HG03378 (cell line): ENCODE data around the gene SLC8A2.
"Not testable (repeated sequence)": the region's sequence is repeated elsewhere in the genome, so short reads cannot be mapped to it uniquely, and the experiment has no call there.

ENCODE experiments used
- ATAC-seq: cut with Tn5 transposase; IDR thresholded peaks from one replicate; pipeline ENCODE4 v1.9.1; 2021; ENCODE audit warnings: mild to moderate bottlenecking, moderate library complexity; ENCODE audit not compliant: unreplicated experiment

Gene SLC8A2

DNA sequence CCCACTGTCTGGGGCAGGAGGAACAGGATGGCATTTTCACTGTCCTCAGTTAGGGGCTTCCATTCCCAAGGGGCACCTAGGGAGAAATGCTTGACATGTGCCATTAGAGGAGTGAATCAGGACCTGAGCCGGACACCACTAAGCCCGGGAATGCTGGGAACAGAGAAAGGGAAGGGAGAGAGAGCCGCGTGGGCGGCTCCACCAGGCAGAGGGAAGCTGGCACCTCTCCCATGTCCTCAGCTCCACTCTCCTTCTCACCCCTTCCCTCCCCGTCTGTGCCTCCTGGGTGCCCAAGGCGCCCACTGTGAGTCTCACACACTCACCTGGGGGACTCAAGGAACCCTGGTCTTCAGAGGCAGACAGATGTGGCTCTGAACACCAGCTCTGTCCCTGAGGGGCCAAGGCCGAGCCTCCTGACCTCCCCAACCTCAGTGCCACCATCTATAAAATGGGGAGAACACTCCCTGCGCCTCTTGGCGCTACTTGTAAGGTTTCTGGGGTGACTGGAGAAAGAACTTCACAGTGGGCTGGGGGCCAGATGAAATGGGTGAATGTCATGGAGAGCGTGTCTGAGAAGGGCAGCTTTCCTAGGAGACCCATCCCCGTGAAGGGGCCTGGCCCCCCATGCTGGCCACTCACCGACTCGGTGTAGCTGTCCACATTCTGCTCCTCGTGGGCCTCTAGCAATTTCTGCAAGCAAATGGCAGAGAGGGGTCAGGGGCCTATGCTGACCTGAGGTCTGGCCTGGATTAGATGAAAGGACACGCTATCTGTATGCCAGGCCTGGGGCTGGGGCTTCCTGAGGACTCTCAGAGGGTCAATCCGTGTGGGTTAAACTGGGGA lies 17.6 kb upstream of the SLC8A2 start:
- no peak for ATAC-seq

DNA sequence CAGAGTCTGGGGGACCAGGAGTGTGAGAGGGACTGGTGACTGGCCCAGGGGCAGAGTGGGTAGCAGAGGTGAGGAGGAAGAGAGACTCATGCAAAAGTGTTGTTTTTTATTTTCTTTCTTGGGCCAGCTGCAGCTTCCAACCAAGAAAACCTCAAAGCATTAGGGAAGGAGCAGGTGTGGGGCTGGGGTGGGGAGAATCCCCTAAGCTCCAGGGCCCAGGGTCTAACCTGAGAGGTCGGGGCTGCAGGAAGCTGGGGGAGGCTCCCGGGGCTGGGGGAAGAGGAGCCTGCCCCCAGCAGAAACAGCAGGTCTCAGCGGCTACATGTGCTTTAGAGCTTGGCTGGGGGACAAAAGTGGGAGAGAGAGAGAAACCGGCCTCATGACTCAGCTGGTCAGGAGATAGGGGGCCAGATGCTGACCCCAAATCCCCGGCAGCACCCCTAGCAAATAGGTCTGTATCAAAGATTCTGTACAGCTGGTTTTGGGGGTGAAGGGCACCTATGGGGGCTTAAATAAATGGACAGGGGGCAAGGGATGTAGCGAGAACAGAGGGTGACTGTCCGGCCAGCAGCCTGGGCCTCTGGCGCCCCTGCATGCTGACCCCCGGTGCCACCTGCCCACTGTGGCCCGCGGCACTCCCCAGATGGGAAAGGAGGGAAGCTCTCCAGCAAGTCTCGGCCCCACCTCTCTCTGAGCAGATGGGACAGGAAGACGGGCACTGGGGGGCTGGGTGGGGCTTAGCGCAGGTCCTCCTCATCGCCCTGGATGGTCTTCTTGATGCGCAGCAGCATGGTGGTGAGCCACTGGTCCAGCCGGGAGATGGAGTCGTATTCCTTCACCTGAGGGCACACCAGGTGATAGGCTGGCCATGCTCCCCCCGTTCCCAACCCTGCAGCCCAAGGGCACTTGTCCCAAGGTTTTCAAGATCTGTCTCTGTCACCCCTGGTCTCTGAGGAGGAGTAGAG lies 16.1 kb upstream of the SLC8A2 start:
- no peak for ATAC-seq

DNA sequence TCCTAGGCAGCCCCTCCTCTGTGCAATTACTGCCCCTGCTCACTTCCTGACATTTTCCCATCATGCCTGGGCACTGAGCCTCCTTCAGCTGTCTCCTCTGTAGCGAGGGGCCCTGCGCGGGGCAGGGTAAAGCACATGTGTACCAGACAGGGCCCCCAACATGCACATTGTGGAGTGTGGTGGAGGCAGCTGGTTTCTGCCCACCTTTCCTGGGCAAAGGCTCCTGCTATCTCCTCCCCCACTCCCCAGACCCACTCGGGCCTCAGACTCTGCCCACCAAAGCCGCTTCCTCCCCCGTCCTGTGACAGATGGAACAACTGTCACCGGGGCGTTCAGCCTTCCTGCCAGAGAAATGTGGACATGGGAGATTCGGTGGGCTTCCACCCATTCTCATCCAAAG lies 15.2 kb upstream of the SLC8A2 start:
- ATAC-seq, result no peak

DNA sequence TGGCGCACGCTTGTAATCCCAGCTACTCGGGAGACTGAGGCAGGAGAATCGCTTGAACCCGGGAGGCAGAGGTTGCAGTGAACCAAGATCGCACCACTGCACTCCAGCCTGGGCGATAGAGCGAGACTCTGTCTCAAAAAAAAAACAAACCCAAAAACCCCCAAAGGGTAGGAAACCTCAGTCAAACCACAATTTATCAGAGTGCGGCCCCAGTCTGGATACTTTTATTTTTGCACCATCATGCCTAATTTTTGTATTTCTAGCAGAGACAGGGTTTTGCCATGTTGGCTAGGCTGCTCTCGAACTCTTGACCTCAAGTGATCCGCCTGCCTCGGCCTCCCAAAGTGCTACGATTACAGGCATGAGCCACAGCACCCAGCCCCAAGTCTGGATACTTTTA lies 14.5 kb upstream of the SLC8A2 start:
- ATAC-seq, result not testable (repeated sequence)

DNA sequence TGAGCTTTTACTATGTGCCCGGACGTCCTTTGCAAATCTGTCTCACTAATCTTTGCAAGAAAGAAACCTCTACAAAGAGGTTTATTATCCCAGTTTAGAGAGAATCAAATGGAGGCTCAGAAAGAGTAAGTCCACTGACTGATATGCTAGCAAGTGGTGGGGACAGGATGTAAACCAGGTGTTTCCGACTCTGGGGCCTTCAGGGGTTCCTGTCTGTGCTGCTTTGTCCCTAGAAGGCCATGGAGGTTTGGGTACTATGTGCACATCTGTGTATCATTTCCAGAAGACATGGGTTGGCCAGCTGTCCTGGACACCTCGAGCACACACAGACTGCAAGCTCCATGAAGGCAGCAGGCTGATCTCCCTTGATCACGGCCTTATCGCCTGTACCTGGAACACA lies 13.5 kb upstream of the SLC8A2 start:
- ATAC-seq, result no peak

DNA sequence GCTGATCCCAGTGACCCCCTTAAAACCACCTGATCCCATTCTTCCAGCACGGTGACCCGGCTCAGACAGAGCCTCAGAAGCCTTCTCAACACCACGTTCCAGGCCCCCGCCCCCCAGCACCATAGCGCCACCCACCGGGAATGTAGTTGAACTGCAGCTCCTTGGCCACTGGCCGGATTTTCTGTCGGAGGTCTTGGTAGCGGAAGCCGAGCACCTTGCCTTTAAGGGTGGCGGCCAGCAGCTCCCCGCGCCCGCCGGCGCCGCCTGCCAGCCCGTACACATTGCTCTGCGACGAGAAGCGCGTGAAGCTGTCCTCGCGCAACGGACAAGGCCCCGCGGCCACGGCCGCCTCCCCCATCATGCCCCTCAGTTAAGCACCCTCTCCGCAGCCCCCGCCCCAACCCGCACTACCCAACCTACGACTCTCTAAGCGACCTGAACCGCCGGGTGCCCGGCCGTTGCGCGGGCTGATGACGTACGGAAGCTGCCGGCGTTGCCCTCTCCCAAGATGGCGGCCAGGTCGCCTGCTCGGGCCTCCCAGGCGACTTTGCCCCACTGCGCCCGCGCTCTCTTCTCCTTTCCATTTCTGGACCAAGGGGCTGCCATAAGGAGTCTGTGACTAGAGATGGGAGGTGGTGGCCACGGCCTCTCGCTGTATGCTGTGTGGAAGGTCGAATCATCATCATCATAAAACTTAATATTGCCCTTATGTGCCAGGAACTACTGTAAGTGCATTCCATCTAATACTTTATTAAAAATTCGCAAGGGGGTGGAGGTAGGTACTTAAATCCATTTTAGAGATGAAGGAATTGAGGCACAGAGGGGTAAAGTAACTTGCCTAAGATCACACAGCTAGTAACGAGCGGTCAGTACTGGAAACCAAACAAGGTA lies 12.4 kb upstream of the SLC8A2 start, which contains the start of gene KPTN:
Gene KPTN, minus strand, starts transcription at position 420 of the 891 bp plus-strand sequence. Its CDS starts 59 bp downstream, at position 361.
- ATAC-seq, result peak; percentile 45

DNA sequence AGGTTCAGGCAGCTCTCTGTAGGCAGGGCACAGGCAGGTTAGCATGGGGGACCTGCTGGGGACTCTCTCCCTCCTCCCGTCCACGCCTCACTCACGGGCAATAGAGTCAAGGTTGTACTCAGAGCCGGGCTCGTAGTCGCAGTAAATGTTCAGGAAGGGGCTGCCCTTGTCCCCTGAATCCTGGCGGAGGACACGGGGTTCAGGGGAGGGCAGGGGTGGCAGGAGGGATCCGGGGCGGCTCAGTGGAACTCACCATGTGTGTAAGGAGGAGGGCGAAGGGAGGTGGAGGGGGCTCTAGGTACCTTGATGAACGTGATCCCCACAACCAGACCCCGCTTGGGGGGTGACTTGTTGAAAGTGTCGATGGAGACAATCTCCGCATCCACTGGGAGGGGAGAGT lies 11.5 kb upstream of the SLC8A2 start:
- ATAC-seq, result no peak

DNA sequence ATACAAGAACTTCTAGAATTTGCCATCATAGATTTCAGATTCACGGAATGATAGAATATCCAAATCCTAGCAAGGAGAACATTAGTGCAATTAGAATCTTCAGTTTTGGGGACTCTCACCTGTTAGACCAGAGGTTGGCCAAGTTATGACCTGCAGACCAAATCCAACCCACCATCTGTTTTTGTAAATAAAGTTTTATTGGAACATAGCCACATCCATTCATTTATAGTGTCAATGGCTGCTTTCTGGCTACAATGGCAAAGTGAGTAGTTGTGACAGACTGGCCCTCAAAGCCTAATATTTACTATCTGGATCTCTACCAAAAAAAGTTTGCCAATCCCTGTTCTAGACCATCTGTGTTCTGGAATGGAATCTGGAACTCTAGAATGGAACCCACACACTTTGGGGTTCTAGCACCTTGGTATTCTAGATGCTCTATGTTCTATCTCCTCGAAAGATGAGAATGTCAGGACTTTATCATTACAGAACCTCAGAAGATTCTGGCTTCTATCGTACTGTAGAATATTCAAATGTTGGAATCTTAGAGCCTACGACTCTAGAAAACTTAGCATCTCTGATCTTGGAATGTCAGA lies 9.9 kb upstream of the SLC8A2 start:
- ATAC-seq, result no peak

- no peak for ATAC-seq
Measured at GRCh38 chr19:47480658-47481057, 9.0 kb upstream of the SLC8A2 start.

- no peak for ATAC-seq
Measured at GRCh38 chr19:47479701-47480503, 8.2 kb upstream of the SLC8A2 start.

DNA sequence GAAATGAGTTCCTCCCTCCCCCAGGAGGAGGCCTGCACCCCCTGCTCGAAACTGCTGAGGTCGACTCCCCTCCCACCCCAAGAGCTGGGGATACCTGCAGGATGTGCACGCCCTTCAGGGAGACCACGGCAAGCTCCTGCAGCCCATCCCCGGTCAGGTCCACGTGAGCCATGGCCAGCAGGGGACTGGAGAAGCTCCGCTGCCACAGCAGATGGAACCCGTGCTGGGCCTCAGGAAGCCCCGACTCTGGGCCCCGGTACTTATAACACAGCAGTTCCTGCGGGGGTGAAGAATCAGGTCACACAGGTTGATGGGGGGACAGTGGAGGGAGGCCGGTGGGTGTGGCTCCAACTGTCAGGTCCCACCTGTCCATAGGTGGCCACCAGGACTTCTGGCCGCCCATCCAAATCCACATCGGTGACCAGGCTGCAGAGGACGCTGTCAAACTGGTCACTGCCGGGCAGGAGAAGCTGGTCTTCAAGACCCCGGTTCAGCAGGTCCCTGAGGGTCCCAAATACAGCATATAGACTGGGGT lies 4.8 kb upstream of the SLC8A2 start:
- ATAC-seq, result no peak

DNA sequence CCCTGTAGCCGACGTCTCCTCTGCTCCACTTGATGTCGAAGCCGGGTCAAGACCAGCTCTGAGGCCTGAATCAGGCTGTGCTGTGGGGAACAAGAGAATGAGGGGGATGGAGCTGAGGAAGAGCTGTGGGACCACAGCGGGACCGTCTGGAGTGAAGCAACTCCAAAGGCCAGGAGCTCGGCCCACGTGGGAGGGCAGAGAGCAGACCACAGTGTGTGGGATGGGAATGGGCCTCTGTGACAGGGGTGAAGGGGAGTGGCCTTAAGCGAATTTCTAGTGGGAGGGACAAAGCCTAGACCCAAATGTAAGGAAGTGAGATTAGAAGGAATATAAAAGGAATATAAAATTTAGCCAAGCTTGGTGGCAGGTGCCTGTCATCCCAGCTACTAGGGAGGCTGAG lies 3.8 kb upstream of the SLC8A2 start:
- no peak for ATAC-seq

DNA sequence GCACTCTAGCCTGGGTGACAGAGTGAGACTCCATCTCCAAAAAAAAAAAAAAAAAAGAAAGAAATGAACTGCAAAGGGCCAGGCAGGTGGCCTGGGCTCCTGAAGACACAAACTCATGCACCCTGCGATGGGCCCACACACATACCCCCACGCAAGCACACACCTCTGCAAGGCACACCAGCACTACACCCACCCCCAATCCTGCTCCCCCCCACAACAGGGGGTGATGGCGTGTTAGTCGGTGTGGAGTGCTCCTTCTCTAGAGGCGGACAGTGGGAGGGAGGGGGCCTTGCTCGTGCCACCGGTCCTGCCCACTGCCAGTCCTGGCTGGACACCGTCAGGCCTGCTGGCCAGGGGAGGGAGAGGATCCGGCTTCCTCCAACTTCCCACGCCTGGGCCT lies 1.6 kb upstream of the SLC8A2 start:
- ATAC-seq, result no peak

DNA sequence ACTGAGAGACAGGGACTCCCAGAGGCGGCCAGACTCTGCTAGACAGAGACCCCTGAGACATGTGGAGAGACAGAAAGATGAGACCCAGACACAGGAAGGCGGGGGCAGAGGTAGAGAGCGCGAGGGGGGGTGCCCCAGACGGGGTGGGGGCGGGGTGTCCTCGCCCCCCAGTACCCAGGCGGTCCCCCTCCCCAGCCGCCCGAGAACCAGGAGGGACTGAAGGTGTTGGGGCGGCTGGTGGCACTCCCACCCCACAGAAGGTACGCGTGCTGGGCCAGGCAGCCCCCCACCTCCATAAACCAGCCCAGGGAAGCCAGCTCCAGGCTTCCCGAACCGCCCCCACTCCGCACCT lies 336 bp downstream of the SLC8A2 start:
- ATAC-seq, result no peak

DNA sequence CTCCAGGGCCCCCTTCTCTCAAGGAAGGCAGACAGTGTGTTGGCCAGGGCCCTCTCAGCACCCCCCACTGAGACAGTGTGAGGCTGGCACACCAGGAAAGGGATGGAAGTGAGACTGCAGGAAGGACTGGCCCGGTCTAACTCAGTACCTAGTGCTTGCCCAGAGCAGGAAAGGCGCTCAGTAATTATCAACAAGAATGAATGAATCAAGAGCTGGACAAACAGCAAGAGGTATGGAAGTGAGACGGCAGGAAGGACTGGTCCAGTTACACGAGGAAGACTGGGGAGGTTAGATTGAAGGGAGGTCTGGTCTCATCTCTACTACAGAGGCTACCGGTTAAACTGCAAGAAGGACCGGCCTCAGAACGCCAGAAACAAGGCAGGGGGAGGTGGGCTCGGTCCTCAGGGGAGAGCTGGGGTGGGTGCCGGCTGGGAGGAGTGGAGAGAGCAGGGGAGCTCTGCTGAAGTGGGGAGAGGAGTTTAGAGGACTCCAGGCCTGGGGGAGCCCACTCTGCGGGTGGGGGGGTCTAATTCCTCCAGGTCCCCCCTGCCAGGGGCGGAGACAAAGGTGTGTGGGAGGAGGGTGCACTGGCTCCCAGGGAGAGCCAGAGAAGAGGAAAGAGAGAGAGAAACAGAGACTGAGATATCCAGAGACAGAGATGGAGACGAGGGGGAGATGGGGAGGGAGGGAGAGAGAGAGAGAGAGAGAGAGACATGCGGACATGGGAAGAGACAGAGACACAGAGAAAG lies 1.1 kb downstream of the SLC8A2 start:
- ATAC-seq, result no peak

- no peak for ATAC-seq
Measured at GRCh38 chr19:47469719-47470118, 2.0 kb downstream of the SLC8A2 start.

- ATAC-seq, result no peak
Measured at GRCh38 chr19:47469363-47469700, 2.4 kb downstream of the SLC8A2 start.

DNA sequence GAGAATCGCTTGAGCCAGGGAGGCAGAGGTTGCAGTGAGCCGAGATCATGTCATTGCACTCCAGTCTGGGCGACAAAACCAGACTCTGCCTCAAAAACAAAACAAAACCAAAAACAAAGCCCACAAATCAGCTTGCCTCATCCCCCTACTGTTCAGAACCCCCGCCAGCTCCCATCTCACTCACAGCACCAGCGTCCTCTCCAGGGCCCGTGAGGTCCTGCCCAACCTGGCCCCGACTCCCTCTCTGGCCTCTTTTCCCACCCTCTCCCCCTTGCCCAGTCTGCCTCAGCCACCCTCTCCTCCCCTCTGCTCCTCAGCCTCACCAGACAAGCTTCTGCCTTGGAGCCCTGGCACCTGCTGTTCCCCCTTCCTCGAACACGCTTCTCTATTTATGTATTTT lies 3.8 kb downstream of the SLC8A2 start:
- ATAC-seq, result no peak

DNA sequence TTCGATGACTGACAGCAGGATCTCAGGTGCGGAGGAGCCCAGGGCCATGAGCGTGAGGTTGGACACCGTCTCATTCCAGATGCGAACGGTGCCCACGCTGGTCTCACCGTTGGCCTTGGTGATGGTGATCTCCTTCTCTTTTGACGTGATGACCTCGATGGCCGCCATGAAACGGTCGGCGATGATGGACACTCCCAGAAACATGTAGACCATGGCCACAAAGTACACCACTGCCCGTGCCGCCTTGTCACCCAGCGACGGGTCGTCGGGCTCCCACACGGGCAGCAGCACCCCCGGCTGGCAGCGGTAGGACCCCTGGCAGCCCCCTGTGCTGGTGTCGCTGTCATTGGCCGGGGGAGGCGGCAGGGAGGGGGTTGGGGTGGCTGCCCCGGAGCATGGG lies 5.7 kb downstream of the SLC8A2 start:
- ATAC-seq, result no peak
